HG03469 (cell line): ENCODE results near the gene FOXM1.
A peak's percentile ranks its signal among the peaks of the same experiment; 100 is the strongest.
"Not testable (repeated sequence)": the region's sequence is repeated elsewhere in the genome, so short reads cannot be mapped to it uniquely, and the experiment has no call there.

ENCODE experiments used
- ATAC-seq: cut with Tn5 transposase; IDR thresholded peaks from one replicate; pipeline ENCODE4 v1.9.1; 2021; ENCODE audit warnings: mild to moderate bottlenecking, moderate library complexity, moderate number of reproducible peaks; ENCODE audit not compliant: unreplicated experiment

The FOXM1 gene

GRCh38 chr12:2886768-2887450 is 9.9 kb upstream of the FOXM1 start:
- ATAC-seq = no peak

DNA sequence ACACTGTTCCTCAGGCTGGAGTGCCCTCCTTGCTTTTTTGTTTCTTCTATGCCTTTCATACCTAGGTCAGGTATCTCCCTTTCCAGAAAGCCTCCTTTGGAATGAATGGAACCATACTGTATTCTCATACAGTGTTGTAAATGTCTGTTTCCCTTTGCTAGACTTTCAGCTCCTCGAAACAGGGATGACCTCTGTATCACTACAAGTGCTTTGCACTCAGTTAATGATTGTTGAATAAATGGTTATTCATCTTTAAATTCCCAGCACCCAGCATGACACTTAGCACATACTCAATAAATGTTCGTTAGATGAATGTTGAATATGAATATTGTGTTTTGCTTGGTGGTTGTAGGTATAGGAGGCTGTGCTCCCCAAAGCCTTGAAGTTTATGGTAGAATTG is 7.8 kb upstream of the FOXM1 start:
- ATAC-seq = no peak

DNA sequence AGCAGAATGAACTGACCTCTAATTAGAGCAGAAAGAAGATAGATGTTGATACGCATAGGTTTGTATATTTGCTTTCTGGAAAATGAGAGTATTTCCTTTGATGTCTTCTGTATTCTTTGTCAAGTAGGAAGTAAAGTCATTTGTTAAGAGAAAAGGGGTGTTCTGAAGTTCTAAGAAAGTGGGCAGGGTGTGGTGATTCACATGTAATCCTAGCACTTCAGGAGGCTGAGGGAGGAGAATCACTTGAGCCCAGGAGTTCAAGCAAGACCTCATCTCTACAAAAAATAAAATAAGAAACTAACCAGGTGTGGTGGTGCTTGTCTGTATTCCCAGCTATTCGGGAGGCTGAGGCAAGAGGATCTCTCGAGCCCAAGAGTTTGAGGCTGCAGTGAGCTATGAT is 2.9 kb upstream of the FOXM1 start:
- no peak for ATAC-seq

- no peak for ATAC-seq
Measured at GRCh38 chr12:2877953-2878732, 1.2 kb upstream of the FOXM1 start.

DNA sequence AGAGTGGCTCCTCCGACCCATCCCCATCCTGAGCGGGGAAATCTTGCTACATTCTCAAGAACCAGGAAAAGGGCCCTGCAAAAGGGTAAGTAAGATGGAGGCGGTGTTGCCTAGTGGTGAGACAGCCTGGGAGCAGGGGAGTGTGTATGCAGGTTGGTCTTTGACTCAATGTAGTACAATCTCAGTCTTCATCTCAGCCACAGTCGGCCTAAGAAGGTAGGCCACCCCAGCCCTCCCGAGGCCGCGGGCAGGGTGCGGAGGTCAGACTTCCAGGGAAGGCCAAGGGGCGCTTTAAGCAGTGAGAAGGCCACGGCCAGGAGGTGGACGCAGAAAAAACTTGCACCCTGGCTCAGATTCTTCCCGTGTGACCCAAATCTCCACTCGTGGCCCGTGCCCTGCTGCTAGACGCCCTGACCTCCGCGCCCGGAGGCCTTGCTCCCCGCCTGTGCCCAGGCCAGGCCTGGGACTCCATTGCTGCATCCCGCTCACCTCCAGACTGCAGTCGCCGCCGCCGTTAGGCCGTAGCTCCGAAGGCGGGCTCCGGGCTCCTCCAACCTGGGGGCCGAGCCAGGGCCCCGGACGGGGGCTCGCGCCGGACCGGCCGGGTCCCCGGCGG is 435 bp downstream of the FOXM1 start:
- peak; percentile 15 for ATAC-seq

- ATAC-seq = not testable (repeated sequence)
Measured at GRCh38 chr12:2868986-2869632, 7.9 kb downstream of the FOXM1 start.

GRCh38 chr12:2864198-2864597 is 12.8 kb downstream of the FOXM1 start:
- ATAC-seq = no peak

DNA sequence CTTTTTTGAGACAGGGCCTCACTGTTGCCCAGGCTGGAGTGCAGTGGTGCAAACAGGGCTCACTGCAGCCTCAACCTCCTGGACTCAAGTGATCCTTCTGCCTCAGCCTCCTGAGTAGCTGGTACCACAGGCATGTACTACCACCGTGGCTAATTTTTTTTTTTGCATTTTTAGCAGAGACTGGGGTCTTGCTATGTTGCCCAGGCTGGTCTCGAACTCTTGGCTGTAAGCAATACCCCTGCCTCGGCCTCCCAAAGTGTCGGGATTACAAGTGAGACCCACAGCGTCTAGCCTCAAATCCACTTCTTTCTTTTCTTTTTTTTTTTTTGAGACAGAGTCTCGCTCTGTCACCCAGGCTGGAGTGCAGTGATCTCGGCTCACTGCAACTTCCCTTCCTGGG is 13.6 kb downstream of the FOXM1 start:
- ATAC-seq = not testable (repeated sequence)

GRCh38 chr12:2862876-2863275 is 14.1 kb downstream of the FOXM1 start:
- no peak for ATAC-seq

- ATAC-seq = no peak
Measured at GRCh38 chr12:2860170-2860569, 16.8 kb downstream of the FOXM1 start.

DNA sequence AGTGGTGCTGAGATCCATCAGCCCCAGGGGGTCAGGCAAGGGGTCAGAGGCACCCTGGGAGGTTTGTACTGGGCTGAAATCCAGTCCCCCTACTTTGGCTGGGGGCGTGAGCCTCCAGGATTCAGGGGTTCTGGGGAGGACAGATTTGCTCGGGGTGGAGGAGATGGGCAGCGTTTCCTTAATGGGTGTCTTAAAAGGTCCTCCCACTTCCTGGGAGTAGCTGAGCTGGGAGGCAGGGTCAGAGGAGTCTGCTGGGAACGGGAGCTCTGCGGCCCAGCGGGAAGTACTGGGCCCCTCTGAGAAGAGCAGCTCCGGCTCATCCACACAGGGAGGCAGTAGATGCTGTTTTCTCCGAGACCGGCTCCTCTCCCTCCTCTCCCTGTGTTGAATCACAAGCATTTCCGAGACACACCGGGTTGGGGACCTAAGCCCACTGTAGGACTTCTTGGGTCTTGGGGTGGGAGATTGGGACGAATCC is 18.0 kb downstream of the FOXM1 start:
- no peak for ATAC-seq

DNA sequence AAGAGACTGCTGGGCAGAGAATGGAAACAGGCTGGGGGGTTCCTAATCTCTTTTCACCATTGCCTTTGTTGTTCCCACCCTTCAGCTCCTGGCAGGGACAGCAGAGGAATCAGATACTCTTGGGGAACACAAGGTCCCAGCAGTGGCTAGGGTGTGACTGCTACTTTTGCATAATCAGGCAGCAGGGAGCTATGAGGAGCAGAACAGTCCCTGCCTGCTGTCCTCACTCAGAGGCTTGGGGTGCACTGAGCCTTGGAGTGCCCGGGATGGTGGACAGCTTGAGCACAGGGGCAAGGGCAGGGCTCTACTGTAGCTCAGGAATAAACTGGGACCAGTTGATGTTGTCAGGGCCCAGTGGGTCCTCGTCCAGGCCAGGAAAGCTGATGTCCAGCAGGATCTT is 18.6 kb downstream of the FOXM1 start:
- ATAC-seq = no peak

DNA sequence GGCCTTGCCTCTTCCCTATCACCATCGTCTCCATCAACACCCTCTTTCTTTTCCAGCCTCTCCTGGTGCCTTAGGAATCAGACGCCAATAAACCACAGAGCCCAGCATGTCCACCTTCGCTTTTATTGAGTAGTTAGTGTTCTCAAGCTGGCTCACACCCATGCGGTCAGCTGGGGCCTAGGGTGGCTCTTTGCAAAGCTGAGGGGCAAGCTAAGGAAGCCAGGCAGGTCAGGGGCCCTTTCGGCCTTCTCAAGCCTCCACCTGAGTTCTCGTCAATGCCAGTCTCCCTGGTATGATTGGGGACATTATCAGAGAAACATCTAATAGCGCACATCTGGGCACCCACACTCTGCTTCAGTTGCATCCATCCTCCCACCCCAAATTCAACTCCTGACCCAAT is 19.4 kb downstream of the FOXM1 start:
- ATAC-seq = no peak

GRCh38 chr12:2857021-2857431 is 19.9 kb downstream of the FOXM1 start, which contains the start of gene TEX52:
TEX52 (minus strand) TSS chr12:2857039; CDS start chr12:2857026, 13 bp downstream.
- ATAC-seq = no peak

DNA sequence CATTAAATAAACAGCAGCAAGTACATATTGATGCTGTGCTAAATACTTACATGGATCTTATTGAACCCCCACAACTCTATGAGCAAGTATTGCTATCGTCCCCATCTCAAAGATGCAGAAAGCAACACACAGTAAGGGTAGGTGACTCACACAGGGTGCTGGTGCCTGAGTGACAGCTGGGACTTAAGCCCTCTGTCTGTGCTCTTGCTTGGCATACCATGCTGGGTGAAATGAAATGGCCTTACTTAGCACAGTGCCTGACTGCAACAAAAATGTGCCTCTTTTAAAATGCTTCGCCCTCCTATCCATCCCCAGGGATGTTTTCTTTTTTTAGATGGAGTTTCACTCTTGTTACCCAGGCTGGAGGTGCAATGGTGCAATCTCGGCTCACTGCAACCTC is 20.9 kb downstream of the FOXM1 start:
- no peak for ATAC-seq

GRCh38 chr12:2855546-2855945 is 21.4 kb downstream of the FOXM1 start:
- no peak for ATAC-seq

GRCh38 chr12:2854669-2855453 is 22.1 kb downstream of the FOXM1 start:
- ATAC-seq = no peak

GRCh38 chr12:2853626-2854025 is 23.3 kb downstream of the FOXM1 start:
- no peak for ATAC-seq

DNA sequence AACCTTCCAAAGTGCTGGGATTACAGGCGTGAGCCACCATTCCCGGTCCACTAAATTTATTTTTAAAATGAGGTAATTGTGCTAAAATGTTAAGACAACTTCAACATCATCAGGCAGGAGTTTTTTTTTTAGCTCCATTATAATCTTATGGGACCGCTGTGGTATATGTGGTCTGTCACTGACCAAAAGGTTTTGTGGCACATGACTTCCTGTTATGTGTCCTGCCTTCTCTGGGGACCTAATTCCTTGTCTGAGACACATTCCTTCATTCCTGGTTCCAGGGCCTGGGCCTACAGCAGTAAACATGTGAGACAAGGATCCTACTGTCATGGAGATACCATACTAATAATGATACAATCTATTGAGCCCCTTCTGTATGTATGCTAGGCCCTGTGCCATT is 25.0 kb downstream of the FOXM1 start:
- ATAC-seq = no peak

DNA sequence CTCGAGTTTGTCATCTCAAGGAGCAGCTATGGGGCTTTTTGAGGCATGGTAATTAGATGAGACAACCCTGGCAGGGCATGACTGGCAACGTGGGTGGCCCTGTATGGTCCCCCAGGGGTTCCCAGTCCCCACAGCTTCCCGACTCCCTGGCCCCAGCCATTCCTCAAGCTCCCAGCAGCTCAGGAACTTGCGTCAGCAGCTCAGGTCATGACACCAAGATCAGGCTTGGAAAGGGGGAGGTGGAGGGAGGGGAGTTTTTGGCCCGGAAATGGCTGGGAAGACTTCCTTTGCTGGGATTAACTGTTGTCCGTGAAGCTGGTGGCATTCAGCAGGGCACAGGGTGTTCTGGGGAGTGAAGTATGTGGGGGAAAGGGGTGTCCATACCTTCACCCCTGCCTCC is 31.7 kb downstream of the FOXM1 start:
- no peak for ATAC-seq

- no peak for ATAC-seq
Measured at GRCh38 chr12:2844786-2845185, 32.2 kb downstream of the FOXM1 start.
